Measurements from ENCODE around the gene RP2. TPM values are rescaled to one million over a fixed set of nuclear protein-coding genes. Genes with fewer than 3 reads are reported as not detected.

The RP2 gene
- 9.7 and 11.8 TPM in 2 replicates for total RNA-seq (2014; rRNA removed; shearing (Covaris generic))

GRCh38 chrX:46836701-46837557, at the start of gene RP2:
Gene RP2, plus strand, starts transcription at chrX:46837043. Its CDS starts 58 bp downstream, at chrX:46837101.
- DNase-seq (ENCODE audit: low read depth) = peak; percentile 93

DNA sequence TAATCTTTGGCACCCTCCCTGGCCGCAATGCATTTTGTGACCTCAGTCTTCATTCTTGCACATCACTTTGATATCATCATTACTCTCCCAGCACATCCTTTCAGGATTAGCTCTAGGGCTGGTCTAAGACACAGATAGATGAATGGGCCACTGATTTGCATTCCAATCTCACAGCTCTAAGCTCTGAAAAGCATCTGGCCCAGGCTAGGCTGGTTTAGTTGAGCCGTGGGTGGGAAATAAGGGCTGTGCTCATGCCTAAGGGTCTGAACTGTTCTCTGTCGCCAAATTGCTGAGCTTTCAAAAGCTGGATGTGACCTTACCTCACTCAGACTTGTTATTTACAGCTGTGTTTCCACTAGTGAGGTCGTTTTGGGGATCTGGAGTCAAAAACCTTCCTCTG, 47.9 kb upstream of the RP2 start:
- no peak for DNase-seq (ENCODE audit: low read depth)

DNA sequence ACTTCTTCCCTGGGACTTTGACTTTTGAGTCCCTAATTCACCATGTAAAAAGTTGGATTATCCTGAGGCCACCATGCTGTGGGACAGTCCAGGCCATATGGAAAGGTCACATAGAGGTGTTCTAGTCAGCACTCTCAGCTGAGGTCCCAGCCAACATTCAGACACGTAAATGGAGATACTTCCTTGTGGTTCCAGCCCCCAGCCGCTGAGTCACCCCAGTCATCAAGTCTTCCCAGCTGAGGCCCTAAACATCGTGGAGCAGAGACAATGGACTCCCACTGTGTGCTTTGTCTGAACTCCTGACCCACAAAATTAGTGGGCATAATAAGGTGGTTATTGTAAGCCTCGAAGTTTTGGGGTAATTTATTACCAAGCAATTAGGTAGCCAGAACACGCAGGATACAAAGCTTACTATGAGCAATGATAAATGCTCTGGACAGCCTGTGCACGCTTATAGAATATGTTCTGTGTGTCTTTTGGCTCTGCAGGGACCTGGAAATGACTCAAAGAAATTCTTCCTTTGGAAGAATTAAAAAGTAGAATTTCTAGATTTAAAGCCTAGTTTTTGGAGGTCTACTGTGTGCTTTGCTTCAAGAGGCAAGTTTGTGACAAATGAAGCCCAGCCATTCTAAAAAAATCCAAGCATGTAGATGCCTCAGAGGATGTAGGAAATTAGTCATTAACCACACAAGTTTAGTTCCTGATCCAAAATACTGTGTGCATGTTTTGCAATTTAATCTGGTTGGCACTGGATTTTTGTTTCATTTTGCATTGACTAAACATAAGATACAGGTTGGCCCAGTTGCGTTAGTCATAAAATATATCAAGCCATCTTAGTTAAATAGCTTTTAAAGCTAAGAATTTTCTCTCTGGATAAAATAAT, 44.7 kb upstream of the RP2 start:
- peak; percentile 94 for DNase-seq (ENCODE audit: low read depth)

DNA sequence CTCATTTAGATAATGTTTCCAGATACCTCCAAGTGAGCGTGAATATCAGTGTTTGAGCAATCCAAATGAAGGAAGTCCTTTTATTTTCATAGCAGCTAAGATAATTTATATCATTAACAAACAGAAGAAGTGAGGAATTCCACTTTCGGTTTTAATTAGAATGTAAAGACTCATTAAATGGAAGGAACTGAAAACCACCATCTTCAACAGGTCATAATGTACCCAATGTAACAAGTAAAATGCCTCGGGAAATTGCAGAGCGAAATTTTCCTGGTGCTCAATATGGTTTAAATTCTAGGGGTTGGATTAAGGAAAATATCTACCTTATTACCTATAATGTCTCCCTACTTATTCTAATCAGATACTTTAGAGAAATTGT, 44.0 kb upstream of the RP2 start:
- DNase-seq (ENCODE audit: low read depth) = no peak

- DNase-seq (ENCODE audit: low read depth) = no peak
Measured at GRCh38 chrX:46793386-46794143, 43.3 kb upstream of the RP2 start.

- peak; percentile 58 for DNase-seq (ENCODE audit: low read depth)
Measured at GRCh38 chrX:46796574-46797191, 40.2 kb upstream of the RP2 start.

GRCh38 chrX:46803140-46803539, 33.7 kb upstream of the RP2 start:
- no peak for DNase-seq (ENCODE audit: low read depth)

DNA sequence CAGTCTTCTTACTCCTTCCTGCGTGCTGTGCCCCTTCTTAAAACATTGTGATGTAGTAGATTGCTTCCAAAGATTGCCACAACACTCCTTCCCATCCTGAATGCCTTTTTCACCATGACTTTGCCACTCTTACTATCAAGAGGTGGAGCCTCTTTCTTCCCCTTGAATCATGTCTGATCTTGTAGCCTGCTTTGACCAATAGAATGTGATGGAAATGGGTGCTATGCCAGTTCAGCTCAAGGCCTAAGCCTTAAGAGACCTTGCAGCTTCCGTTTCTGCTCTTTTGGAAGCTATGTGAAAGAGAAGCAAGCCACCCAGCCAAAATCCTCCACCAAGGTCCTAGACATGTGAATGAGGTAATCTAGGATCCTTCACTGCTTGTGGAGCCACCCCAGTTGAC, 31.6 kb upstream of the RP2 start:
- no peak for DNase-seq (ENCODE audit: low read depth)

DNA sequence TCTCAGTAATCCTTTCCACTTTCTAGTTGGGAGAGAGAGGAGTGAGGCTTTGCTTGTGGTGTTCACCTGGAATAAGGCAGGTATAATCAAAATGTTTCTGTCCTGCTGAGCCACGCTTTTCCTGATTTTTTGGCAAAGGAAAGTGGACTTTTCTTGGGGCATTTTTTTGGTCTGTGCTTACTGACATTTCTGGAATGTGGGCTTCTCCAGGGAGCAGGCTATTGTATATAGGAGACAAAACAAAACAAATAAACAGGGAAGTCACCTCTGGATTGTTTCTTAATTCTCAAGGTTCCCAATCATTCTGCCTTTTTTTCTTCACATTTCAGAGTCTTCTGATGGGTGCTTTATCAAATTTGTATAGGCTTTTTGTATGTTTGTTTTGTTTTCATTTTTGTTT, 25.7 kb upstream of the RP2 start:
- no peak for DNase-seq (ENCODE audit: low read depth)

DNA sequence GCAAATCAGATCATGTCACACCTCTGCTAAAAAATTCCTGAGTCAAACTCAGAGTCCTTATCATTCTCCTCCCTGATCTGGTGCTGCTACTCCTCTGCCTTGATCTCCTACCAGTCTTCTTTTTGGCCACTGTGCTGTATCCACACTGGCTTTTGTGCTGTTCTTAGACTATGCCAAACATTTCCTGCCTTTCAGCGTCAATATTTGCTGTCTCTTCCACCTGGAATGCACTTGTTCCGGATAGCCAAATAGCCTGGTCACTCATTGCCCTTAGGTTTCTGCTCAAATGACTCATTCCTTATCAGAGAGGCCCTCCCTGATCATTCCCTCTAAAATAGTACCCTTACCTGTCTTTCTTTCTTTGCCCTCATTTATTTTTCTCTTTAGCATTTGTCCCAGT, 24.4 kb upstream of the RP2 start:
- no peak for DNase-seq (ENCODE audit: low read depth)

- DNase-seq (ENCODE audit: low read depth) = no peak
Measured at GRCh38 chrX:46814966-46815365, 21.9 kb upstream of the RP2 start.

GRCh38 chrX:46819136-46819535, 17.7 kb upstream of the RP2 start:
- DNase-seq (ENCODE audit: low read depth) = no peak

- DNase-seq (ENCODE audit: low read depth) = no peak
Measured at GRCh38 chrX:46820391-46821100, 16.3 kb upstream of the RP2 start.

GRCh38 chrX:46823481-46823880, 13.4 kb upstream of the RP2 start:
- DNase-seq (ENCODE audit: low read depth) = no peak

- DNase-seq (ENCODE audit: low read depth) = no peak
Measured at GRCh38 chrX:46831765-46832327, 5.0 kb upstream of the RP2 start.

- DNase-seq (ENCODE audit: low read depth) = peak; percentile 14
Measured at GRCh38 chrX:46837558-46838485, 979 bp downstream of the RP2 start.

DNA sequence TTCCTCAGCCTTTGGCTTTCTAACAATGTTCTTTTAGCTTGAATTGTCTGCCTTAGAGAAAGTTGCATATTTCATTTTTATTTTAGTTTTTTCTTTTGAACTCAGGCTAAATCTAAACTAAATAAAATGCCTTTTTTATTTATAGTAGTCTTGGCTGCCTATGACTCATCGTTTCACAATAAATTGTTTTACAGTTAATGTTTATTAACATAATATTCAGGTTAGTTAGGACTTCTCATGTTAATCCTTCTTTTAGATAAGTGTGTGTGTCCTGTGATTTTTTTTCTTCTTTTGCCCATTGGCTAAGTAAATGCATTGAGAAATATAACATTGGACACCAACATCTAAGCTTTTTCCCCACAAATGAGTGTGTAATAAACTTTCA, 1.6 kb downstream of the RP2 start:
- DNase-seq (ENCODE audit: low read depth) = no peak

- no peak for DNase-seq (ENCODE audit: low read depth)
Measured at GRCh38 chrX:46838974-46839480, 2.2 kb downstream of the RP2 start.

- DNase-seq (ENCODE audit: low read depth) = no peak
Measured at GRCh38 chrX:46840946-46841345, 4.1 kb downstream of the RP2 start.

All from Daoy (cell line).